ENCODE data around the gene PTN.

DNA sequence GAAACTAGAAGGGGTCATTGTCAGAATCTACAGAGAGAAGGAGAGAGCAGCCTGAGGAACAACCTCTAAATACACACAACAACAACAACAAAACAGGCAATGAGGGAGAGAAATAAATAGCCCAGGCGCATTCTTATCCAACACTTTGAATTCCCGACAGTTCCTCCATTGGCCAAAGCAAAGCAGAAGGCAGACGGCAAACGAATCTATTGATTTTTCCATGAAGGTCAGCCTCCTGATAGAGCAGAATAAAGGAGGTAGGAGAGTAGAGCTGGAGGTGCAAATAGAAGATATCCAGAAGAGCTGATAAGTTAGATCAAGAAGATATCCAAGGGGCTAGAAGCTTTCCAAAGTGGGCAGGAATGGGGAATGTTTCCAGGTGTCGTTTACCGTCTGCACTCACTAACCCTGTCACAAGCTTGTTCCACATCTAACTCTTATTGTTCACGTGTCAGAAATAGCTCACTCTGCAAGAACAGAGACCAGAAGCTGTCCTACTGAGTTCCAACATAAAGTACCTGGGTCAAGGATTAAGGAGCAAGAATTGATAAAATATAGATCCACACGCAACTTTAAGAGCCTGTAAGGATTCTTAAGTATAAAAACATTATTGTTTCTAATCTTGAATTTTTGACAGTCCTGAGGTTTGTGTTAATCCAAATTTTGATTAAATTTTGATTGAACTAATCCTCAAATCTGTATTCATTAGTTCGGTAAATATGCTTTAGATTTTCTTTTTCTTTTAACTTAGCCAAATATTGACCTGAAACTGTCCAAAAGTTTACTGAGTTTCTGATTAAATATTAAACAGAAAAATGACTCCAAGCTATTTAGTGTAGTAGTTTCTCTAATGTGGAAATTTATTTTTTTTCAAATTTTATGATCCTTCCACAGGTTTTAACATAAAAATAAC, 45.7 kb downstream of the PTN start:
- no peak for TF ChIP-seq PTBP1 (IDR thresholded peaks at IDR 0.05; ENCODE audit: low read depth, low read length, poor library complexity, severe bottlenecking)
- TF ChIP-seq, protein P1, sequence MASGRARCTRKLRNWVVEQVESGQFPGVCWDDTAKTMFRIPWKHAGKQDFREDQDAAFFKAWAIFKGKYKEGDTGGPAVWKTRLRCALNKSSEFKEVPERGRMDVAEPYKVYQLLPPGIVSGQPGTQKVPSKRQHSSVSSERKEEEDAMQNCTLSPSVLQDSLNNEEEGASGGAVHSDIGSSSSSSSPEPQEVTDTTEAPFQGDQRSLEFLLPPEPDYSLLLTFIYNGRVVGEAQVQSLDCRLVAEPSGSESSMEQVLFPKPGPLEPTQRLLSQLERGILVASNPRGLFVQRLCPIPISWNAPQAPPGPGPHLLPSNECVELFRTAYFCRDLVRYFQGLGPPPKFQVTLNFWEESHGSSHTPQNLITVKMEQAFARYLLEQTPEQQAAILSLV (CRISPR knock-in tag; IDR thresholded peaks at IDR 0.05; ENCODE audit: borderline replicate concordance): no peak

All from HepG2 (cell line).